NCI-H187 (cell line): ENCODE measurements around the gene NFIA.
"Not testable (repeated sequence)": the region's sequence is repeated elsewhere in the genome, so short reads cannot be mapped to it uniquely, and the experiment has no call there.

Experiments used
- DNase-seq, 2 experiments: peaks; one replicate each; lab custom pipeline; 2025; lab: John Stamatoyannopoulos, UW

Gene NFIA

GRCh38 chr1:61102041-61102440 lies 19.7 kb downstream of the NFIA start:
- no peak for DNase-seq

DNA sequence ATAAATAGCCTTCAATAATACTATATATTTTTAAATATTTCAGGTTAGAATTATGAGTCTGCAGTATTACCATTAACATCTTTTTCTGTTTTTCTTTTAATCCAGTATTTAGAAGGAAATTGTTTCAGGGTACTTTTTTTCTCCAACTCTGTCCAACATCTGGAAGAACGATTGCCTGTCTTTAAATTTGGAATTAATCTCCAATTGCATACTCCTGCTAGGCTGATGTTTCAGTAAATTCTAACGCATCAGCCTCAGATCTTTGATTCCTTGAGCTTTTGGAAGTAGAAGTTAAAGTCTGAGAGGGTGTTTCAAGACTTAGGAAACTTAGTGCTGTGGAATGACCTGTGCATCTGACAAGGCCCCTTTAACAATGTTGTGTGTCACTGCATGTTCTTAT lies 20.3 kb downstream of the NFIA start:
- DNase-seq = no peak

GRCh38 chr1:61104220-61104671 lies 21.9 kb downstream of the NFIA start:
- DNase-seq = no peak

DNA sequence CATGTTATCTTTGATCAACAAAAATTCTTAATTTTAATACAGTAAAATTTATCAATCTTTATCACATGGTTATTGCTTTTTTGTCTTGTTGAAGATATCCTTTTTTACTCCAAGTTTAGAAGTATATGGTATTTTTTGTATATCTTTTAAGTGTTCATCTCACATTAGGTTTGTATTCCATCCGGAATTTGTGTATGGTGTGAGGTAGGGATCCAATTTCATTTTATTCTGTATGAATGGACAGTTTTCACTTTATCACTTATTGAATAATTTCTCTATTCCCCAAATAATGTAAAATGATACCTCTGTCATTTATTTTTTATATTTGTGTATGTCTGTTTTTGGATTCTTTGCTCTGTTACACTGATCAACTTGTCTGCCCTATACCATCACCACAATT lies 25.3 kb downstream of the NFIA start:
- DNase-seq = no peak

DNA sequence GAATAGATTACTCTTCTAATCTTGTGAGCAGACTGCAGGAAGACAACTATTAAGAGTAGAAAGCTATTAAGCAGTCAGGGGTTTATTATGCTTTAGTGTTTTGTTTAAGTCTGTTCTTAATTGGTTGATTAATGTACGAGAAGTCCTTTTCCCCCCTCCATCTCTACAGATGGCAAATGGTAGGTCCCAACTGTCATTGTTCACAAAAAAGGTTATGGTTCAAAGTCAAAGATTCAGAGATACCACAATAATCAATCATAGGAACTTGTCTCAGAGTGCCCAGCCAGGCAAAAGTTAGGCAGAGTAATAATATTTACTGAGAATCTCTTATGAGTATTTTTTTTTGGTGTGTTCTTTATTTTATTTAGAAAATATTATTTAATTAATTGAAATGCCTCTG lies 26.8 kb downstream of the NFIA start:
- DNase-seq = no peak

DNA sequence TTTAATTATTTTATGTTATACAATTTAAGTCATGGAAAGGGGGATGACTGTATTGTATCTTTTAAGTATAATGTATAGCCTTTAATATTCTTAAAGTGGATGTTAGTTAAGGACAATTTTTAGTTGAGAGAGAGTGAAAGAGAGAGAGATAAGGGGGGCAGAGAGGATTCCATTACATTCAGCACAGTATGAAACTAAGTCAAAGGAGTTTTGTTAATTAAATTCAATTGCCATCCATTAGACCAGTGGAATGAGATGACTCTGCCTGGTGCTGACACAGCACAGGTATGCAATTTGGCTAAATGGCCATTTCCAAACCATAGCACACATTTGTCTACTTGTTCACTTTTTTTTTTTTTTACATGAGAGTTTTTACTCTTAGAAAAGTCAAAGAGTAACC lies 27.5 kb downstream of the NFIA start:
- DNase-seq = no peak

- DNase-seq = no peak
These were observed 28.2 kb downstream of the NFIA start for GRCh38 chr1:61110554-61110953.

DNA sequence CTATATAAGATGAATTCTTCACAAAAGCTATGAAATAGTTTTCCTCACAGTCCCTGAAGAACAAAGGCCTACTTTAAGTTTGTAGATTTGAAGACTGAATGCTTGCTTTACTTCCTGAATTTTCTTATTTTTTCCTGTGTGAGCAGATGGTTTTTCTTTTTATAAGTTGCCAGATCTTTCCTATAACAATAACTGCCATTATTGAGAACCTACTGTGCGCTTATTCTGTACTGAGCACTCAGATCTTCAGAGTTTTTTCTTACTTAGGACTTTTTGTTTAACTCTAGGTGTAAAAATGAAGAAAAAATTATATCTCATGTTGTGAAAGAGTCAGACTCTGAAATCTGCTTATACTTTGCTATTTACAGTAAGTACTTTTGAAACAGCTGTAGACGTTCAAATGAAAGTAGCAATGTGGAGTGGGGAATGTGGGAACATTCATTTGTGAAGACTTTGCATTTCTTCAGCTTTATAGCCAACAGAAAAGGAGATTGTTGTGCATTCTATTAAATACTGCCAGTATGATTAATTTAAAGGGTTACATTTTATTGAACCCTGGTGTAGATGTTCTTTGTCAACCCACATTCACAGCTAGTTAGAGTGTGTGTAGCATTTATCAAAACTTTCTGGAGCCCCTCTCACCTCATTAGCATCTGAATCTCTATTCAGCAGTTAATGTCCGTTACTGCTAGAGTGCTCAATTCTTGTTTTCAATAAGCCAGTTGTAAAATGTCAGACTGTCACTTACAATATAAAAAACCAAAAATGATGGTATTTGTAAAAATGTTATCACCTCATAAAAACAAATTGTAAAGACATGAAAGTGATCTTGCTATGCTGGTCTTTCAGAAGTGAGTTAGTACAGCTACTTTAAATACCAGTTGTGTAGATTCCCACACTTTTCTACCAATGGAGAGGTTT lies 29.0 kb downstream of the NFIA start:
- DNase-seq = no peak

- DNase-seq = no peak
These were observed 32.0 kb downstream of the NFIA start for GRCh38 chr1:61114178-61114870.

GRCh38 chr1:61115436-61115835 lies 33.1 kb downstream of the NFIA start:
- no peak for DNase-seq

DNA sequence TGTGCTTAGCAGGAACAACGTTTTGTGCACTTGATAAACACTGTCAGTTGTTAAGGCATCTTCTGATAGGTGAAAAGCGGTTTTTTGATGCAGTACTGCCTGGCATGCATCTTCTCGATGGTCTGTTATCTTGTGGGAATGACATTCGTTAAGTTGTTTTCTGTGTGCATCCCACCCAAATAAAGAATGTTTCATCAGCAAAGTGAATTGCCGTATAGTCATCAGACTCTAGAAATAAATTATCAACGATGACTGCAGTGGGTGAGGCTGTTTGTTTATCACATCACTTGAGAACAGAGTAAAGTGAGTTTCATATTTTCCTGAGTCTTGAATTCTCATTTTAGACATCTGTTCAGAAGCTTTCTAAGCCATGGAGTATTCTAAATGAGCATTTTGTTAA lies 34.1 kb downstream of the NFIA start:
- DNase-seq = no peak

DNA sequence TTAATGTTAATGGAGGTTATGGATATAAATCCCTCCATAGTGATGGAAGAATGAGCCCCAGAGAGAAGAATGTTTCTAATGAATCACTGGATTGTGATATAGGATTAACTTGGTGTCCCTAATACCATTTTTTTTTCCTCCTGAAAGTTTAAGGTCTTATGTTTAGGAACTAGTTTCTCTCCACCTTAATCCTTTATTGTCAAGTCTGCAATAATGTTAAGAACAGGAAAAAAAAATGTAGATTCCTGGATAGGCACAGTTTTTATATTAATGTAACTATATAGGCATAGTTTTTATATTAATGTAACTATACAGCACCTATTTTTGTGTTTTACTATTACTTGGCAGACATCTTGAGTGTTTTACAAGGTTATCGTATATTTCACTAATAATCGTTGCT lies 34.9 kb downstream of the NFIA start:
- no peak for DNase-seq

- no peak for DNase-seq
These were observed 36.7 kb downstream of the NFIA start for GRCh38 chr1:61119085-61119484.

GRCh38 chr1:61120246-61120840 lies 38.0 kb downstream of the NFIA start:
- no peak for DNase-seq

DNA sequence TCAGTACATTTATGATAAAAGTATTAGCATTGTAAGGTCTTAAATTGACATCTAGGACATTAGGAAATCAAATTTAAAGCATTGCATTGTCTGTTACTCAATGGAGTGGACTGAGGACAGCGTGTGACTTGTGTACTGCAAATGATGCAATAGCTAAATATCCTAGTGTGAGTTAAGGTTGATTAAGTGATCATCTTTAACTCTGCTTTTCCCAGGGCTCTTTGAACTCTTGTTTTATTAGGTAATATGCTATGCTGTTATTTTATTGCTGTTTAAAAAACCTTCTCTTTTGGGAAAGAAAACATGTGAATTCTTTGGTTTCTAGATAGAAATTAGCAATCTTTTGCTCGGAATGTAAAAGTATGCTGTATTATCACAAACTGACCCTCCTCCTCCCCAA lies 38.6 kb downstream of the NFIA start:
- DNase-seq = no peak

GRCh38 chr1:61121631-61122030 lies 39.3 kb downstream of the NFIA start:
- no peak for DNase-seq

- DNase-seq = no peak
These were observed 40.0 kb downstream of the NFIA start for GRCh38 chr1:61122389-61122788.

DNA sequence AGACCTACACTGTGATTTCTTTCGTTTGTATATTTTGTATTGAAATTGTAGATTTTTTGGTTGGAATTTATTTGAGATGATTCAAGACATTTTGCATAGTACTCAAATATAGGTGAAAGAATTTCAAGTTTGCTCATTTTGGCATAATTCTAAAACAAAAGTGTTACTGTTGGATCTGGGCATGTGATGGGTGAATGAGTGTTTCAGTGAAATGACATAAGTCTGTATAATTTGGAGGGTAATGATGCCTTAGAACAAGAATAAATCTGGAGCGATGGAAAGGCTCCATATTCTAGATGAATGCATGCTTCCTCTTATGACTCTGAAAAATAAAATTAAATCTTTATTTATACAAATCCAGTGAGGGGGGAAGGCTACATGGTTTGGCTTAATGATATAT lies 41.0 kb downstream of the NFIA start:
- no peak for DNase-seq

- DNase-seq = no peak
These were observed 41.7 kb downstream of the NFIA start for GRCh38 chr1:61124078-61124477.

DNA sequence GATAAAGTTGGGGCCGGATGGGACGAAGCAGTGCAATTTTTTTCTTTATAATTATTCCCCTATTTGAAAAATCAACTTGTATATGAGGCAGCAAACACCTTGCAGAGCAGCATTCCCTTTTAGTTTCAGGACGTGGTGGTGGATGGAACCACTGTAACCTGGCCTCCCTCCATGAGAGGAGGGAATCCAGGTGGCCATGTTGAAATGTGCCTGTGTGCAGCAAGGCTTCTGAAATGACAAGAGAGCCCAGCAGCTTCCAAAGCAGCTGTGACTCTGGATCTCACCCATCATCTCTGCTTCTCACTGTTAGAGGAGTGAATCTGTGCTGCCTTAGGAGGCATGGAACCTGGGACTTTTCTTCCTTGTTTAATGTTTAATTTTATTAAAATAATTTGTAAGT lies 42.3 kb downstream of the NFIA start:
- DNase-seq = no peak

DNA sequence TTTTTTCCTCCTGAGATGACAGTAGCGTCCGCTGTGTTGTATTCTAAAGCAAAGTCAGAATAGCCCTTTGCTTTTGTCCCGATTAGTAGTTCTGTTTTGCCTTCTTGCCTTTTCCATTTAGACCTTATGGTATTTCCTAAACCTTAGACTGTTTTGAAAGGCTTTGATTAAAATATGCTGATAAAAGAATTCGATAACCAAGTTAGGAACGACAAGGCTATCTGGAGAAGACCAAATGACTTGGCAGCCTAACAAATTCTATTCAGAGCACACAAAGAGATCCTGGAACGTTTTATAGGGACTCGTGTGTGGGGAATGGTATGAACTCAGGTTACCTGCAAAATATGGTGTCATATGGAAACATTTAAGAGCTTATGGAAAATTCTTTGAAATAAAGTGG lies 42.9 kb downstream of the NFIA start:
- DNase-seq = no peak

DNA sequence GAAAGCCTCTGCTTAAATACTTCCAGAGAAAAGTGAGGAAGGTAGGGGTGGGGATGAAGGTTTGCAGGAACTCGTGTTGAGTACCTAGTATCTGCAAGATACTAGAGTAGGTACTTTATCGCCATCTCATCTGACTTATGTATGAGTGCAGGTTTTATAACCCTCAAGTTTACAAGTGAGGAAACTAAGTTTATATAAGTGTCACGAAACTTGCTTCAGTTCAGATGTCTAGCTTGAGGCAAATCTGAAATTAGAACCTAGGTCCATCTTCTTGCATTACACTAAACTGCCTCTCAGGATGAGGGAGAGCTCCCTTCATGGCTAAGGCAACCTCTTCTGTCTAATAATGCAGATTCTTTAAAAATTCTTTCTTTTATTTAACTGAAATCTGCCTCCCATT lies 43.5 kb downstream of the NFIA start:
- DNase-seq = no peak

- DNase-seq = not testable (repeated sequence)
These were observed 44.5 kb downstream of the NFIA start for GRCh38 chr1:61126843-61127242.
